CD4-positive, alpha-beta T cell treated with Interleukin-4 for 1 hour (primary cell): ENCODE results near the gene GBA2.
A peak's percentile ranks its signal among the peaks of the same experiment; 100 is the strongest.

Experiments used
- DNase-seq, 2 donors: peaks; one replicate each; pipeline ENCODE4 v3.0.0-alpha.2; 2020 to 2022

GBA2 gene

GRCh38 chr9:35748858-35749514 lies at the start of gene GBA2, which contains the start of gene RGP1:
GBA2 (minus strand) TSS chr9:35749228; CDS start chr9:35748704, 524 bp downstream.
RGP1 (plus strand) TSS chr9:35749287; CDS start chr9:35749756, 469 bp downstream.
- peak; percentile 65 to 71 for DNase-seq

- no peak for DNase-seq
These were observed 48.5 kb upstream of the GBA2 start for GRCh38 chr9:35797311-35798109.

GRCh38 chr9:35795695-35796094 lies 46.7 kb upstream of the GBA2 start:
- DNase-seq = no peak

- DNase-seq = no peak
These were observed 44.4 kb upstream of the GBA2 start for GRCh38 chr9:35793461-35793860.

- no peak for DNase-seq
These were observed 43.8 kb upstream of the GBA2 start for GRCh38 chr9:35792826-35793225.

- no peak for DNase-seq
These were observed 43.2 kb upstream of the GBA2 start for GRCh38 chr9:35792024-35792813.

GRCh38 chr9:35791297-35791921 lies 42.4 kb upstream of the GBA2 start, which contains the start of gene NPR2:
NPR2 (plus strand) TSS chr9:35791591; CDS start chr9:35792409, 818 bp downstream.
- DNase-seq = no peak

GRCh38 chr9:35790385-35791296 lies 41.6 kb upstream of the GBA2 start:
- peak; percentile 68 to 78 for DNase-seq

- DNase-seq = no peak
These were observed 41.0 kb upstream of the GBA2 start for GRCh38 chr9:35790025-35790384.

- DNase-seq = no peak
These were observed 40.5 kb upstream of the GBA2 start for GRCh38 chr9:35789541-35789940.

GRCh38 chr9:35783418-35783817 lies 34.4 kb upstream of the GBA2 start:
- no peak for DNase-seq

- no peak for DNase-seq
These were observed 32.0 kb upstream of the GBA2 start for GRCh38 chr9:35781066-35781465.

GRCh38 chr9:35778496-35778895 lies 29.5 kb upstream of the GBA2 start:
- DNase-seq = no peak

GRCh38 chr9:35776018-35776417 lies 27.0 kb upstream of the GBA2 start:
- DNase-seq = no peak

GRCh38 chr9:35774907-35775635 lies 26.0 kb upstream of the GBA2 start:
- DNase-seq = no peak

- no peak for DNase-seq
These were observed 22.9 kb upstream of the GBA2 start for GRCh38 chr9:35771943-35772342.

- DNase-seq = no peak
These were observed 22.5 kb upstream of the GBA2 start for GRCh38 chr9:35771534-35771933.

GRCh38 chr9:35771075-35771433 lies 22.0 kb upstream of the GBA2 start:
- DNase-seq = no peak

GRCh38 chr9:35769763-35770162 lies 20.7 kb upstream of the GBA2 start:
- DNase-seq = no peak

- no peak for DNase-seq
These were observed 18.4 kb upstream of the GBA2 start for GRCh38 chr9:35767458-35767857.

GRCh38 chr9:35766997-35767396 lies 18.0 kb upstream of the GBA2 start:
- DNase-seq = no peak
